IMR-90 (cell line): ENCODE results near the gene LGALS1. TPM values are rescaled to one million over a fixed set of nuclear protein-coding genes. Genes with fewer than 3 reads are reported as not detected.
A peak's percentile ranks its signal among the peaks of the same experiment; 100 is the strongest.

Source experiments
- ATAC-seq: fragments of 200-7000 bp; cut with Tn5 transposase; 2 replicates; pipeline ENCODE4 v1.9.1; 2020; ENCODE audit warnings: low read depth, mild to moderate bottlenecking, moderate library complexity
- BruUV-seq: library from RNA; stranded (reverse); fragments of 400-500 nt; replicated peaks from 2 replicates; lab custom pipeline; 2021; lab: Mats Ljungman, UMichigan
- CTCF ChIA-PET: fragments of 300-600 bp; formaldehyde crosslinking; extraction: SDS; loops from one replicate; lab custom pipeline; 2021; ENCODE audit warnings: antibody characterized with exemption; lab: Yijun Ruan, JAX
- POLR2A ChIA-PET: fragments of 300-600 bp; sonication (Branson Sonifier 250); formaldehyde crosslinking; loops from one replicate; lab custom pipeline; 2022; ENCODE audit warnings: antibody characterized with exemption; ENCODE audit not compliant: unreplicated experiment; lab: Charles Lee
- DNase-seq: peaks from one replicate; pipeline ENCODE4 v3.0.0; 2013
- H2AFZ ChIP-seq: replicated peaks from 2 replicates; pipeline ENCODE3; 2013; ENCODE audit warnings: low read length, mild to moderate bottlenecking; ENCODE audit not compliant: poor library complexity
- H2AK5ac ChIP-seq: 2 replicates; pipeline ENCODE4 v1.6.1; 2013; ENCODE audit warnings: low read depth, low read length, inconsistent platforms
- H2AK9ac ChIP-seq: replicated peaks from 2 replicates; pipeline ENCODE3; 2013; ENCODE audit warnings: mild to moderate bottlenecking, low read depth, low read length, moderate library complexity; ENCODE audit not compliant: poor library complexity
- H2BK120ac ChIP-seq: 2 replicates; pipeline ENCODE4 v1.6.1; 2013; ENCODE audit warnings: low read depth, low read length, inconsistent platforms
- H2BK15ac ChIP-seq: 3 replicates; pipeline ENCODE4 v1.6.1; 2013; ENCODE audit warnings: low read depth, low read length, inconsistent platforms
- H2BK20ac ChIP-seq: 2 replicates; pipeline ENCODE4 v1.6.1; 2013; ENCODE audit warnings: low read depth, mild to moderate bottlenecking, inconsistent platforms, low read length, moderate library complexity
- H2BK5ac ChIP-seq: 2 replicates; pipeline ENCODE4 v1.6.1; 2013; ENCODE audit warnings: mild to moderate bottlenecking, low read depth, low read length, inconsistent platforms; ENCODE audit not compliant: poor library complexity, severe bottlenecking
- H3K14ac ChIP-seq: replicated peaks from 2 replicates; pipeline ENCODE4 v1.6.1; 2013; ENCODE audit warnings: low read depth, low read length, inconsistent platforms
- H3K18ac ChIP-seq: 2 replicates; pipeline ENCODE4 v1.6.1; 2013; ENCODE audit warnings: low read depth, low read length, control low read depth
- H3K23ac ChIP-seq: 2 replicates; pipeline ENCODE4 v1.6.1; 2013; ENCODE audit warnings: low read depth, low read length, inconsistent platforms
- H3K27ac ChIP-seq: 2 replicates; pipeline ENCODE4 v1.5.1; 2013; ENCODE audit warnings: mild to moderate bottlenecking, control low read depth, low read length; ENCODE audit not compliant: insufficient read depth
- H3K27me3 ChIP-seq: 2 replicates; pipeline ENCODE4 v1.6.1; 2013; ENCODE audit warnings: low read length; ENCODE audit not compliant: control insufficient read depth, insufficient read depth
- H3K36me3 ChIP-seq: 2 replicates; pipeline ENCODE4 v1.6.1; 2013; ENCODE audit warnings: low read length, mixed read lengths; ENCODE audit not compliant: control insufficient read depth, insufficient read depth
- H3K4ac ChIP-seq: 2 replicates; pipeline ENCODE4 v1.6.1; 2013; ENCODE audit warnings: low read depth, low read length, inconsistent platforms
- H3K4me1 ChIP-seq: 2 replicates; pipeline ENCODE4 v1.6.1; 2013; ENCODE audit warnings: low read length, mixed read lengths; ENCODE audit not compliant: control insufficient read depth, insufficient read depth
- H3K4me2 ChIP-seq: 2 replicates; pipeline ENCODE4 v1.6.1; 2013; ENCODE audit warnings: low read depth, mild to moderate bottlenecking, control low read depth, low read length, moderate library complexity
- H3K4me3 ChIP-seq: 2 replicates; pipeline ENCODE4 v1.5.1; 2013; ENCODE audit warnings: low read depth, mild to moderate bottlenecking, control low read depth, low read length, moderate library complexity; ENCODE audit not compliant: insufficient read depth
- H3K56ac ChIP-seq: 2 replicates; pipeline ENCODE4 v1.6.1; 2013; ENCODE audit warnings: low read length, inconsistent platforms; ENCODE audit not compliant: insufficient read depth; ENCODE audit errors: extremely low read depth
- H3K79me1 ChIP-seq, 2 experiments: 2 replicates each; pipeline ENCODE4 v1.6.1; 2013; ENCODE audit warnings: low read length in 2 of 2, inconsistent platforms in 1 of 2, low read depth in 1 of 2
- H3K9ac ChIP-seq: 2 replicates; pipeline ENCODE4 v1.6.1; 2013; ENCODE audit warnings: low read depth, low read length, control low read depth
- H3K9me1 ChIP-seq: 2 replicates; pipeline ENCODE4 v1.6.1; 2013; ENCODE audit warnings: low read length, inconsistent platforms; ENCODE audit not compliant: insufficient read depth
- H3K9me3 ChIP-seq: 2 replicates; pipeline ENCODE4 v1.6.1; 2013; ENCODE audit warnings: low read length; ENCODE audit not compliant: control insufficient read depth, insufficient read depth
- H4K20me1 ChIP-seq: 2 replicates; pipeline ENCODE4 v1.6.1; 2013; ENCODE audit warnings: low read length, inconsistent platforms; ENCODE audit not compliant: insufficient read depth
- H4K5ac ChIP-seq: 2 replicates; pipeline ENCODE4 v1.6.1; 2013; ENCODE audit warnings: mild to moderate bottlenecking, low read depth, low read length, control low read depth
- H4K8ac ChIP-seq, 2 experiments: 2 replicates each; pipeline ENCODE4 v1.6.1; 2013; ENCODE audit warnings: low read depth in 2 of 2, low read length in 2 of 2, control low read depth in 1 of 2, inconsistent platforms in 1 of 2
- H4K91ac ChIP-seq: 2 replicates; pipeline ENCODE4 v1.6.1; 2013; ENCODE audit warnings: low read depth, low read length, inconsistent platforms; ENCODE audit not compliant: insufficient read depth
- BHLHE40 ChIP-seq: fragments of 150-350 bp; IDR thresholded peaks from 2 replicates; pipeline ENCODE4 v1.6.1; 2016; ENCODE audit warnings: mild to moderate bottlenecking, low read depth, low read length
- FOS ChIP-seq: fragments of 150-350 bp; IDR thresholded peaks from 2 replicates; pipeline ENCODE4 v1.6.1; 2016; ENCODE audit warnings: low read depth, low read length
- RAD21 ChIP-seq: IDR thresholded peaks from 2 replicates; pipeline ENCODE4 v1.6.1; 2012; ENCODE audit warnings: low read length, improper control_type of control experiment
- SMC3 ChIP-seq: fragments of 150-350 bp; IDR thresholded peaks from 2 replicates; pipeline ENCODE4 v1.6.1; 2016; ENCODE audit warnings: low read depth, mild to moderate bottlenecking, antibody characterized with exemption, low read length, moderate library complexity
- WGBS, 2 experiments: methylation state at CpG; one replicate each; pipeline versions ENCODE4 v1.1.5 to v1.1.7; 2013; ENCODE audit warnings: missing lambda C conversion rate in 2 of 2; ENCODE audit not compliant: insufficient read length in 1 of 2; ENCODE audit errors: extremely low coverage in 2 of 2; 5-methylcytosine and 5-hydroxymethylcytosine counted together
- dilution Hi-C: fragments of 300-500 bp; cut with HindIII; formaldehyde crosslinking; loops from one replicate; pipeline ENCODE4 v1.14.3; 2018; ENCODE audit warnings: low sequenced_read_pairs; ENCODE audit not compliant: unreplicated experiment
- in situ Hi-C: fragments of 300-500 bp; cut with MboI; formaldehyde crosslinking; loops from 3 replicates; pipeline ENCODE4 v1.14.3; 2019; ENCODE audit warnings: low sequenced_read_pairs, inconsistent platforms, mixed read lengths
- intact Hi-C: fragments of 100-400 bp; cut with micrococcal nuclease; formaldehyde crosslinking; loops from 2 replicates; pipeline ENCODE4 v1.10.0; 2022
- polyA plus RNA-seq, 3 experiments: library from polyadenylated mRNA; depleted of rRNA; stranded (reverse); fragments of >200 nt; gene quantifications; 2 replicates each; pipeline ENCODE4 v1.2.3, GENCODE V29; 2012; ENCODE audit warnings: low replicate concordance in 1 of 3
- total RNA-seq: library from RNA; depleted of rRNA; stranded (reverse); fragments of >200 nt; gene quantifications from 2 replicates; pipeline ENCODE4 v1.2.3, GENCODE V29; 2012
- TF ChIP-seq, protein P1 (sequence below): conservative IDR thresholded peaks from 2 replicates; pipeline ENCODE4 v1.5.1; 2012; ENCODE audit warnings: mild to moderate bottlenecking, low read depth, low read length, improper control_type of control experiment

LGALS1 gene
- total and polyA plus RNA-seq, 2 of the 4 experiments (the other 2 are of a cell fraction): 11,896 to 15,383 TPM

DNA sequence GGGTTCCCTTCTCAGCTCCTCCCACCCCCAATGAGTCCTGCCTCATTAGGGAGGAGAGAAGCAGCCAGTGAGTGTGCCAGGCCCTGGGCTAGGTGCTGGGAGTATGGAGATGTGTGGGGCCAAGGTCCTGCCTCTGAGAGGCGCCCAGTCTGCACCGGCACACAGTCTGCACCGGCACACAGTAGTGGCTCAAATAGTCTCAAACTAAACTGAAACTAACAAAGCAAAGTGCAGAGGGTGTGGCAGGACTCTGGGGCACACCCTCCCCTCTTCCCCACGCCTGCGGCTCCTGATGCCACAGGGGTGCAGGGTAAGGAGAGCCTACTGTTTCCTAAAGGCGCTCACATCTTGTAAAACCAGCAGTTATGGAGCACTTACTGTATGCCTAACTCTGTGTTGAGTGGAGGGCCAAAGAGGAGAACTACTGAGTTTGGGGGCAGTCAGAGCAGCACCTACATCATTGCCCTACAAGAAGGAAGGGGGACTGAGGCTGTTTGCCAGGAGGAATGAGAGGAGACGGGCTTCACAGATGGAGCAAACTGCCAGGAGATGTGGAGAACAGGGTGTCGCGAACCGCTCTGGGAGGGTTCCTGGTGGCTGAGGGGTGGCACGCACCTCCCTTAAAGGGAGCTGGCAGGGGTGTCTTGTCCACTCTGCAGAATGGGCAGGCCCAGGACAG, 36.9 kb upstream of the LGALS1 start:
- dilution Hi-C loops (no loop called here), in situ Hi-C loops (no loop called here), intact Hi-C loops (no loop called here)
- Histone ChIP-seq H2AK5ac (peak overlapping the region; percentile 71), H3K27ac (no peak overlapping the region), H3K4me2 (peak overlapping the region; percentile 62; the same call in 1 of the 2 replicates), H3K9me3 (no peaks in the 10 kb centered on the region), H3K79me1 (peaks cover 0 to 75% of the 10 kb centered on the region in 2 experiments; a peak in 3 of 4 replicates), H2BK20ac (no peak overlapping the region; the same call in 1 of the 2 replicates), H2BK120ac (peak overlapping the region; percentile 19; the same call in 1 of the 2 replicates), H4K20me1 (peaks cover 6% of the 10 kb centered on the region), H3K18ac (no peak overlapping the region), H4K5ac (no peak overlapping the region), H3K9ac (peak overlapping the region; percentile 46; the same call in 1 of the 2 replicates), H3K27me3 (no peaks in the 10 kb centered on the region), H3K4ac (peak overlapping the region; percentile 51; the same call in 1 of the 2 replicates), H3K4me3 (no peak overlapping the region; the same call in 1 of the 2 replicates), H4K8ac (peak overlapping the region; percentile 54 to 57; a peak in 2 of 4 replicates), H2BK15ac (no peak overlapping the region), H3K14ac (peak overlapping the region; percentile 68), H3K36me3 (peaks cover 8% of the 10 kb centered on the region; the same call in 1 of the 2 replicates), H2BK5ac (no peak overlapping the region), H3K23ac (peak overlapping the region; percentile 64), H3K4me1 (peaks cover 42% of the 10 kb centered on the region), H3K56ac (no peak overlapping the region), H2AK9ac (peak overlapping the region; percentile 90), H2AFZ (peak overlapping the region; percentile 81), H3K9me1 (peaks cover 11% of the 10 kb centered on the region), H4K91ac (peak overlapping the region; percentile 39; the same call in 1 of the 2 replicates)
- ATAC-seq (no peak), DNase-seq (no peak)
- POLR2A ChIA-PET: interaction anchor here (0.7 kb wide), 1 partner anchor 37 kb away, joined by 4 read pairs; the partner anchor contains the start of gene LGALS1
- WGBS, 2 experiments: 38% methylated on average over 1 of the region's 11 CpGs; no CpG with 5 or more reads in 1 of the 2 experiments
- TF ChIP-seq BHLHE40 (no peak), RAD21 (no peak), FOS (no peak), SMC3 (no peak)
- TF ChIP-seq, protein P1, sequence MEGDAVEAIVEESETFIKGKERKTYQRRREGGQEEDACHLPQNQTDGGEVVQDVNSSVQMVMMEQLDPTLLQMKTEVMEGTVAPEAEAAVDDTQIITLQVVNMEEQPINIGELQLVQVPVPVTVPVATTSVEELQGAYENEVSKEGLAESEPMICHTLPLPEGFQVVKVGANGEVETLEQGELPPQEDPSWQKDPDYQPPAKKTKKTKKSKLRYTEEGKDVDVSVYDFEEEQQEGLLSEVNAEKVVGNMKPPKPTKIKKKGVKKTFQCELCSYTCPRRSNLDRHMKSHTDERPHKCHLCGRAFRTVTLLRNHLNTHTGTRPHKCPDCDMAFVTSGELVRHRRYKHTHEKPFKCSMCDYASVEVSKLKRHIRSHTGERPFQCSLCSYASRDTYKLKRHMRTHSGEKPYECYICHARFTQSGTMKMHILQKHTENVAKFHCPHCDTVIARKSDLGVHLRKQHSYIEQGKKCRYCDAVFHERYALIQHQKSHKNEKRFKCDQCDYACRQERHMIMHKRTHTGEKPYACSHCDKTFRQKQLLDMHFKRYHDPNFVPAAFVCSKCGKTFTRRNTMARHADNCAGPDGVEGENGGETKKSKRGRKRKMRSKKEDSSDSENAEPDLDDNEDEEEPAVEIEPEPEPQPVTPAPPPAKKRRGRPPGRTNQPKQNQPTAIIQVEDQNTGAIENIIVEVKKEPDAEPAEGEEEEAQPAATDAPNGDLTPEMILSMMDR: no peak
- BruUV-seq: no TSS peak
- CTCF ChIA-PET: no interaction called here
